Measurements from ENCODE around the gene OSCAR.

GRCh38 chr19:54069470-54069869 lies 31.1 kb downstream of the OSCAR start:
- TF ChIP-seq CTCF (IDR thresholded peaks at IDR 0.05) (no peak), POLR2A (IDR thresholded peaks at IDR 0.05) (no peak), EP300 (IDR thresholded peaks at IDR 0.05) (no peak)
